ENCODE data around the gene IGSF6. TPM values are rescaled to one million over a fixed set of nuclear protein-coding genes. Genes with fewer than 3 reads are reported as not detected.
A peak's percentile ranks its signal among the peaks of the same experiment; 100 is the strongest.

Gene IGSF6
- total and polyA plus RNA-seq, 2 of the 13 experiments (the other 11 are each of a cell fraction or from before 2014, with no cell fraction given): not detected

GRCh38 chr16:21638573-21638975, 13.8 kb downstream of the IGSF6 start (continued):
- TF ChIP-seq MBNL3 (CRISPR knock-in tag; conservative IDR thresholded peaks at IDR 0.05): no peak
- TF ChIP-seq MIXL1 (CRISPR knock-in tag; IDR thresholded peaks at IDR 0.05): peak; percentile 80; the same call in 1 of the 2 replicates
- TF ChIP-seq PPARG (CRISPR knock-in tag; conservative IDR thresholded peaks at IDR 0.05): 0 out of 2 replicates have a peak, but pooled peaks have one; percentile 30
- TF ChIP-seq ZNF652 (CRISPR knock-in tag; IDR thresholded peaks at IDR 0.05; ENCODE audit: borderline replicate concordance, low read depth): 0 out of 2 replicates have a peak, but pooled peaks have one; percentile 14
- TF ChIP-seq, protein P1, sequence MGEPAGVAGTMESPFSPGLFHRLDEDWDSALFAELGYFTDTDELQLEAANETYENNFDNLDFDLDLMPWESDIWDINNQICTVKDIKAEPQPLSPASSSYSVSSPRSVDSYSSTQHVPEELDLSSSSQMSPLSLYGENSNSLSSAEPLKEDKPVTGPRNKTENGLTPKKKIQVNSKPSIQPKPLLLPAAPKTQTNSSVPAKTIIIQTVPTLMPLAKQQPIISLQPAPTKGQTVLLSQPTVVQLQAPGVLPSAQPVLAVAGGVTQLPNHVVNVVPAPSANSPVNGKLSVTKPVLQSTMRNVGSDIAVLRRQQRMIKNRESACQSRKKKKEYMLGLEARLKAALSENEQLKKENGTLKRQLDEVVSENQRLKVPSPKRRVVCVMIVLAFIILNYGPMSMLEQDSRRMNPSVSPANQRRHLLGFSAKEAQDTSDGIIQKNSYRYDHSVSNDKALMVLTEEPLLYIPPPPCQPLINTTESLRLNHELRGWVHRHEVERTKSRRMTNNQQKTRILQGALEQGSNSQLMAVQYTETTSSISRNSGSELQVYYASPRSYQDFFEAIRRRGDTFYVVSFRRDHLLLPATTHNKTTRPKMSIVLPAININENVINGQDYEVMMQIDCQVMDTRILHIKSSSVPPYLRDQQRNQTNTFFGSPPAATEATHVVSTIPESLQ (CRISPR knock-in tag; conservative IDR thresholded peaks at IDR 0.05): no peak
- no peak for TF ChIP-seq KLF15 (CRISPR knock-in tag; IDR thresholded peaks at IDR 0.05; ENCODE audit: borderline replicate concordance)
- TF ChIP-seq RBAK (CRISPR knock-in tag; IDR thresholded peaks at IDR 0.05): no peak
- peak; percentile 70 for TF ChIP-seq HDAC1 (CRISPR knock-in tag; IDR thresholded peaks at IDR 0.05)
- TF ChIP-seq POLR2AphosphoS5 (IDR thresholded peaks at IDR 0.05; ENCODE audit: low read depth, low read length): no peak
- TF ChIP-seq ZNF776 (CRISPR knock-in tag; IDR thresholded peaks at IDR 0.05): no peak
- peak; percentile 58; the same call in 1 of the 2 replicates for TF ChIP-seq ZNF646 (CRISPR knock-in tag; IDR thresholded peaks at IDR 0.05)
- TF ChIP-seq ZBTB4 (CRISPR knock-in tag; IDR thresholded peaks at IDR 0.05; ENCODE audit: borderline replicate concordance): no peak
- peak; percentile 87 for TF ChIP-seq PITX1 (CRISPR knock-in tag; IDR thresholded peaks at IDR 0.05)
- TF ChIP-seq CREM (IDR thresholded peaks at IDR 0.05): peak; percentile 78
- no peak for TF ChIP-seq CREM (CRISPR knock-in tag; IDR thresholded peaks at IDR 0.05)
- no peak for TF ChIP-seq NRL (CRISPR knock-in tag; IDR thresholded peaks at IDR 0.05; ENCODE audit: borderline replicate concordance)
- TF ChIP-seq ZEB1 (IDR thresholded peaks at IDR 0.05; ENCODE audit: insufficient replicate concordance, low read depth): no peak
- TF ChIP-seq TCF7 (IDR thresholded peaks at IDR 0.05; ENCODE audit: low read depth): peak; percentile 93
- TF ChIP-seq NPAS2 (CRISPR knock-in tag; IDR thresholded peaks at IDR 0.05; ENCODE audit: borderline replicate concordance): no peak
